NCI-H1092 treated with DMSO at 0.1 percent for 48 hours (cell line): Measurements from ENCODE around the gene ADAMTSL1.

ENCODE experiments used
- DNase-seq: peaks from one replicate; lab custom pipeline; 2025; lab: John Stamatoyannopoulos, UW

Gene ADAMTSL1

GRCh38 chr9:18819418-18819817 is 345.5 kb downstream of the ADAMTSL1 start:
- no peak for DNase-seq

- DNase-seq, result no peak
These were observed 346.7 kb downstream of the ADAMTSL1 start for GRCh38 chr9:18820566-18821095.

GRCh38 chr9:18821788-18822187 is 347.8 kb downstream of the ADAMTSL1 start:
- peak; percentile 39 for DNase-seq

GRCh38 chr9:18822850-18823249 is 348.9 kb downstream of the ADAMTSL1 start:
- DNase-seq, result no peak

GRCh38 chr9:18824095-18824666 is 350.2 kb downstream of the ADAMTSL1 start:
- no peak for DNase-seq

GRCh38 chr9:18825656-18826170 is 351.8 kb downstream of the ADAMTSL1 start:
- DNase-seq, result no peak

DNA sequence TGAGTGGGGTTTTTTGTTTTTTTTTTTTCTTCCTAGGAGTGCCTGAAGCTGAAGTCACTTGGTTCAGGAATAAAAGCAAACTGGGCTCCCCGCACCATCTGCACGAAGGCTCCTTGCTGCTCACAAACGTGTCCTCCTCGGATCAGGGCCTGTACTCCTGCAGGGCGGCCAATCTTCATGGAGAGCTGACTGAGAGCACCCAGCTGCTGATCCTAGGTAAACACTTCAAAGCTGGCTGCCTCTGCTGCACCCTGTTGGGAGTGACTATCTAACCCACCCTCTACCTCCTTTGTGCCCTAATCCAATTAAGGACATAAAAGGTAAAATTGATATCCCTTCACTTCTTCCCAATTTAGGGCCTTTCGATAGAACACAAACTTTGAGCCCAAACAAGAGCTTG is 352.3 kb downstream of the ADAMTSL1 start:
- peak; percentile 33 for DNase-seq

GRCh38 chr9:18829066-18829465 is 355.1 kb downstream of the ADAMTSL1 start:
- no peak for DNase-seq

DNA sequence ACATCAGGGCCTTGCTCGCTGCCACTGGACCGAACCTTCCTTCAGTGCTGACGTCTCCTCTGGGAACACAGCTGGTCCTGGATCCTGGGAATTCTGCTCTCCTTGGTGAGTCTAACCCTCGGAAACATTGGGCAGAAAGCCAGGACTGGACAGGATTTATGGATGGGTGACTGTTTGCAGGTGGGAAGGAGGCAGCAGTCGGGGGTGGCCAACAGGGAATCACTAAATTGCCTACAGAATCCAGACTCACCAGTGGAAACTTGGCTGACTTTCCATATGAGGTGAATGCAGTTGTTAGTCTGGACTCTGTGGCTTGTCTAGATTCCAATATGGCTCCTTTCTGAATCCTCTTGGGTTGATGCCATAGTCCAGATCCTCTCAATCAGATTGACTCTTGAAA is 355.9 kb downstream of the ADAMTSL1 start:
- DNase-seq, result no peak

DNA sequence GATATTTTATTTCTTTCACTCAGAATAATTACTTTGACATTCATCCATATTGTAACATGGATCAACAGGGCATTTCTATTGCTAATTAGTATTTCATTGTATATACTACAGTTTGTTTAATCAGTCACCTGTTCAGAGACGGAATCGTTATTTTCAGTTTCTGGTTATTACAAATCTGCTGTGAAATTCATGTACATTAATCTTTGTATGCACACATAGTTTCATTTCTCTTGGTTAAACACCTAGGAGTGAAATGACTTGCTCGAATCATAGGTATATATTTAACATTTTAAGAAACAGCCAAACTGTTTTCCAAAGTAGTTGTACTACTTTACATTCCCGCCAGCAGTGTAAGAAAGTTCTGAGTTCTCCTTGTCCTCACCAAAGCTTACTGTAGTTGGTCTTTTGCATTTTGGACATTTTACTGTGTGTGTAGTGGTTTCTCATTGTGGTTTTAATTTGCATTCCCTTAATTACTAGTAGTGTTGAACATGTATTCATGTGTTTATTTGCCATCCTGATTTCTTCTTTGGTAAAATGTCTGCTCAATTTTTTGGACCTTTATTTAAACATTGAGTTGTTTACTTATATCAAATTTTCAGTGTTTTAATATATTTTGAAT is 360.9 kb downstream of the ADAMTSL1 start:
- no peak for DNase-seq

- DNase-seq, result no peak
These were observed 363.4 kb downstream of the ADAMTSL1 start for GRCh38 chr9:18837402-18837801.

DNA sequence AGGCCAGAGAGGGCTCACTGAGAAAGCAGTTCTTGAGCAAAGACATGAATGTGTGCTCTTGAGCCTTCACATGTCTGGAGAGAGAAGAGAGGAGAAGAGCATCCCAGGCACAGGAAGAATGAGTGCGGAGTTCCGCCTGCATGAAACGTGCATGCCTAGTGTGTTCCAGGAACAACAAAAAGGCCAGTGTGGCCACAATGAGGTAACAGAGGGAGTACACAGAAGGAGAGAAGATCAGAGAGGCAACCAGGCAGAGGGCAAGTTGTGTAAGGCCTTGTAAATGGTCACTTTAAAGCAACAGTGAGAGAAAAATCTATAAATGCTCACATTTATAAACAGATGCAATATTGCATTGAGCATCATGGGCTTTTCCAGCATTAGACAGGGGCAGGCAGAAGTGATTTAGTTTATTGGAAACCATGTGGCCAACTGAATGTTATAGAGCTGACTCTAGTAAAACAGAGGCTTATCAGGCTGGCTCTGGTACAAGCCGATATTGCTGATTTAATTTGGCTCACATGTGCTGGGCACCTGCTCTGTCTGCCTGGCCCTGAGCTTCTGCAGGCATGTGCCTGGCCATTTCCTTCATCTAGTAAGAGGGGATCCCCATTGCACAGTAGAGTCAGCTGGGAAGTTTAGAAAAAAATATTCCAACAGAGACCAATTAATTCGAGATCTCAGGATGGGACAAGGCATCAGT is 373.8 kb downstream of the ADAMTSL1 start:
- DNase-seq, result no peak

DNA sequence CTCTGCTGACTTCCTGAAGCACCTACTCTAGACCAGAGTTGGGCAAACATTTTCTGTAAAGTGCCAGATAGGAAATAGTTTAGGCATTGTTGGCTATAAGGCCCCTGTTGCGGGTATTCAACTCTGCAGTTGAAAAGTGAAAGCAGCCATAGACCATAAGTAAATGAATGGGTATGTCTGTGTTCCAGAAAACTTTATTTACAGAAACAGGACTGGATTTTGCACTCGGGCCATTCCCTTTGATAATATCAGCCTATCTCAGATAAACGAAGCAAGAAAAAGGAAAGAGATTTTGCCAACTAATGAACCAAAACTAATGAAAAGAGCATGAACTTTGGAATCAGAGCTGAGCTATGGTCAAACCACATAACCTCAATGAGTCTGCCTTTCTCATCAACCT is 374.7 kb downstream of the ADAMTSL1 start:
- no peak for DNase-seq

GRCh38 chr9:18849270-18849669 is 375.3 kb downstream of the ADAMTSL1 start:
- no peak for DNase-seq

GRCh38 chr9:18849890-18850677 is 376.1 kb downstream of the ADAMTSL1 start:
- no peak for DNase-seq

GRCh38 chr9:18851069-18851795 is 377.3 kb downstream of the ADAMTSL1 start:
- DNase-seq, result no peak

- peak; percentile 40 for DNase-seq
These were observed 381.7 kb downstream of the ADAMTSL1 start for GRCh38 chr9:18855656-18856055.

GRCh38 chr9:18857334-18857733 is 383.4 kb downstream of the ADAMTSL1 start:
- DNase-seq, result no peak

DNA sequence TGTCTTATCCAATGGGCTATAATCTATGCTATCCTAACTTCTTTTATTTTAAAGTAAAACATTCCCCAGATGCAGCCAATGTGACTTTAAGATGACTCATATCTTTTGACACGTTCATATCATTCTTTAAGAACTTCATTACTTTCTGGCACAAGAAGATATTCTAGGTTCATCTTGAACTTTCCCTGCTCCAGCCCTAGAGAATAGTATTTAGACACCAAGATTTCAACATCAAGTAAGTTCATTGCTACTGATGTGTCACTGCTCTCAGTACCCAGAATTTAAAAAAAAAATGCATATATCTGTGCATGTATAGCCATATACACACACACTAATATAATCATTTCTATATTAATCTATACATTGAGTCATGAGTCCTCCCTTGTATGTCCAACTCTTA is 383.8 kb downstream of the ADAMTSL1 start:
- DNase-seq, result no peak

DNA sequence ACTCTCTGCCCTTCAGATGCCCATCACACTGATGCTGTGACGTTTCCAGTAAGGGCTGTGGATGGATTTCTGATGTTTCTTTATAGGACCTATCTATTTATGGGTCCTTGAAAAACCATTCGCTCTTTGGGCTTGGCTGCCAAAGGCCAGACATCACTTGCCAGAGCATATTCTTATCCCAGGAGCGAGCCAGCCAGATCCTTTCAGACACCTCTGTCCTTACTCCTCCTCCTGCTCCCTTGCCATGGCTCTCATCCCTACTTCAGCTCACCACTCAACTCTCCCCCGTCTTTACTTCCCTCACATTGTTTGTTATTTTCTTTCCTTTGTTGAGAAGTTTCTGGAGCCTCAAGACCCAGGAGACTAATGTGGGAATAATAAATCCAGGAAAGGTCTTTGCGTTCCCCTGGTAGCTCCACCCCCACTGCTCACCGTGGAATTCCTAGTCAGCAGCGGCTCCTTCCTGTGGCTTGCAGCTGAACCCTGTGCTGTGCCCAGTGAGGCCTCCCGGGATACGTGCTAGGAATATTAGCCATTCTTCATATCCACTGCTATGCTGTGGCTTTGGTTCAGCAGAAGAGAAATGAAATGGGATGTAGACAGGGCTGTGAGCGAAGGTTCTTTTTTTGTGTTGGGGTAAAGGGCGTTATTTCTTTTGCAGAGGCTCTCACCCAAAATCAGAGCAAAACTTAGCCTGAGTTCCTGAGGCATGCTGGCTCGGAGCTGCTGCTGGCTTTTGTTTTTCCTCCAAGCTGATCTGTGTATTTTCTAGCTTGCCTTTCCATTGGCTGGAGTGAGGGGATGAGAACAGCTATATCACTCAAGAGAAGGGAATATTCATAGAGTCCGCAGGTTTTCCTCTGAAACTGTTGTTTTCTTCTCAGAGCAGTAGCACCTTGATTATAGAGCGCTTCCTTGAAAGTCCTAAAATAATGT is 387.9 kb downstream of the ADAMTSL1 start:
- no peak for DNase-seq
